HG02943 (cell line): ENCODE results near the gene LDHA.
"Not testable (repeated sequence)": the region's sequence is repeated elsewhere in the genome, so short reads cannot be mapped to it uniquely, and the experiment has no call there.

Experiments used
- ATAC-seq: cut with Tn5 transposase; IDR thresholded peaks from one replicate; pipeline ENCODE4 v1.9.1; 2021; ENCODE audit warnings: mild to moderate bottlenecking, low read depth, moderate library complexity; ENCODE audit not compliant: unreplicated experiment

LDHA gene

DNA sequence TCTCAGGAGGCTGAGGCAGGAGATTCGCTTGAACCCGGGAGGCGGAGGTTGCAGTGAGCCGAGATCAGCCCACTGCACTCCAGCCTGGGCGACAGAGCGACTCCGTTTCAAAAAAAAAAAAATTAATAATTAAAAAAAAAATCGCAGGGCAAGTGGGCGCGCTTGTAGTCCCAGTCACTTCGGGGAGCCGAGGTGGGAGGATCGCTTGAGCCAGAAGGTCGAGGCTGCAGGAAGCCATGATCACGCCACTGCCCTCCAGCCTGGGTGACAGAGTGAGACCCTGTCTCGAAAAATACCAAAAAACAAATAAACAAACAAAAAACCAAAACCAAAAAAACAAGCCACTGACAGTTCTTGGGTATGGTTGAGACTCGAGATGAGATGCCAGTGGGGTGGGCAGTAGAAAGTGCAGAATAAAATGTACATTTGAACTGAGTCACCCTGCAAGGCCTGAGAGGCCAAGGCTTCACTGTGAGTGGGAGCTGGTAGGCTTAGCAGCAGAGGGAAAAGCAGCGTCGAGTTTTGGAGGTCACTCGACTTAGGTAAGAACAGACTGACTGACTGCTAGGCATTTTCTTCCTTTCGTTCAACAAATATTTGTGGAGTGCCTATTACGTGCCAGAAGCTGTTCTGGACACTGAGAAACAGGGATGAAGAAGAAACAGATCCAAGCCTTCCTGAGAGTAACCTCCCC is 635 bp upstream of the LDHA start:
- ATAC-seq, result no peak

- no peak for ATAC-seq
These were observed 768 bp downstream of the LDHA start for GRCh38 chr11:18394928-18395734.

DNA sequence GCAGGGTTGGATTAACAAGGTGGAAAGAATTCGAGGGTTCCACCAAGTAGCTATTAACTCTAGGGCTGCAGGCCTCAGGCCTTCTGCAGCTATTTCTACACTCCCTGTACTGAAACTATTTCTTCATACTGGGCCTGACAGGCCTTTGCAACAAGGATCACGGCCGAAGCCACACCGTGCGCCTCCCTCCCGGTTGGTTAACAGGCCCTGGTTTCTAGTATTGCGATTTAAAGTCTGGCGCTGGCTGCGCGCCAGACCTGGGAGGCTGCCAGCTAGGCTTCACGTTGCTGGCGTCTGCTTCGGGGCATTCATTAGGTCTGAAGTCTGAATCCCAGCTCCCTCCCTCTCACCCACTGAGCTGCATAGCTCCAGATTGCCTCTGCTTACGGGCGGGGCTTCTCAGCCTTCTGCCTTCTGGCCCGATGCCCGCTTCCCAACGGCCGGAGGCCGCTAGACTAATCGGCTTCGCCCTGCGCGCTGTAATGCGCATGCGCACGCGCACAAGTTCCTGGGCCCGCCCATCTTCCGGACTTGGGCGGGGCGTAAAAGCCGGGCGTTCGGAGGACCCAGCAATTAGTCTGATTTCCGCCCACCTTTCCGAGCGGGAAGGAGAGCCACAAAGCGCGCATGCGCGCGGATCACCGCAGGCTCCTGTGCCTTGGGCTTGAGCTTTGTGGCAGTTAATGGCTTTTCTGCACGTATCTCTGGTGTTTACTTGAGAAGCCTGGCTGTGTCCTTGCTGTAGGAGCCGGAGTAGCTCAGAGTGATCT is 1.6 kb downstream of the LDHA start:
- ATAC-seq, result peak; percentile 60

GRCh38 chr11:18397921-18398320 is 3.6 kb downstream of the LDHA start:
- ATAC-seq, result no peak

DNA sequence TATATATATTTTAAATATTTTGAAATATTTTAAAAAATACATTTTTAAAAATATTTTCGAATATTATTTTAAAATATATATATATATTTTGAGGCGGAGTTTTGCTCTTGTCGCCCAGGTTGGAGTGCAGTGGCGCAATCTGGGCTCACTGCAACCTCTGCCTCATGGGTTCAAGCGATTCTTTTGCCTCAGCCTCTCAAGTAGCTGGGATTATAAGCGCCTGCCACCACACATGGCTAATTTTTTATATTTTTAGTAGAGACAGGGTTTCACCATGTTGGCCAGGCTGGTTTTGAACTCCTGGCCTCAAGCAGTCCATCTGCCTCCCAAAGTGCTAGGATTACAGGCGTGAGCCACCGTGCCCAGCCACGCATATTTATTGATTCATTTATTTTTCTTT is 6.7 kb downstream of the LDHA start:
- ATAC-seq, result not testable (repeated sequence)

DNA sequence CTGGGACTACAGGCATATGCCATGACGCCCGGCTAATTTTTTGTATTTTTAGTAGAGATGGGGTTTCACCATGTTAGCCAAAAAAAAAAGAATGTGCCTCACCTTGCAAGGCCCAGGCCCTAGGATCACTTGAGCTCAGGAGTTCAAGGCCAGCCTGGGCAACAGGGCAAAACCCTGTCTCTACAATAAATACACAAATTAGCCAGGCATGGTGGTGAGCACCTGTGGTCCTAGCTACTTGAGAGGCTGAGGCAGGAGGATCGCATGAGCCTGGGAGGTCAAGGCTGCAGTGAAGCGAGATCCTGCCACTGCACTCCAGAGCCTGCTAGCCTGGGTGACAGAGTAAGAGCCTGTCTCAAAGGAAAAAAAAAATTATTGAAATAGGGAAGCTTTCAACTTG is 9.7 kb downstream of the LDHA start:
- ATAC-seq, result no peak

GRCh38 chr11:18407400-18407799 is 13.0 kb downstream of the LDHA start:
- not testable (repeated sequence) for ATAC-seq

DNA sequence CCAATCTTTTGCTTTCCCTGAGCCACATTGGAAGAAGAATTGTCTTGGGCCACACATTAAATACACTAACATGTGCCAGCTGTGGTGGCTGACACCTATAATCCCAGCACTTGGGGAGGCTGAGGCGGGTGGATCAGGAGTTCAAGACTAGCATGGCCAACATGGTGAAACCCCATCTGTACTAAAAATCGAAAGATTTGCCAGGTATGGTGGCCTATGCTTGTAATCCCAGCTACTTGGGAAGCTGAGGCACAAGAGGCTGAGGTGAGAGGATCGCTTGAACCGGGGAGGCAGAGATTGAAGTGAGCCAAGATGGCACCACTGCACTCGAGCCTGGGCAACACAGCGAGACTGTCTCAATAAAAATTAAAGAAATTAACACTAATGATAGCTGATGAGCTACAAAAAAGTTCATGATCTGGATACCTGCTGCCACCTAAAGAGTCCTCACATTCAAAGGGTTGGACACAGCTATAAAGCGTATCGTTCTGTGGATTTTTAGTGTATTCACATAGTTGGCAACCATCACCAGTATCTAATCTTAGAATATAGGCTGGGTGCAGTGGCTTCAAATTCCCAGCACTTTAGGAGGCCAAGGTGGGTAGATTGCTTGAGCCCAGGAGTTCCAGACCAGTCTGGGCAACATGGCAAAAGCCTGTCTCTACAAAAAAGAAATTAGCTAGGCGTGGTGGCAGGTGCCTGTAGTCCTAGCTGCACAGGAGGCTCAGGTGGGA is 14.4 kb downstream of the LDHA start:
- no peak for ATAC-seq

GRCh38 chr11:18416459-18416858 is 22.1 kb downstream of the LDHA start:
- ATAC-seq, result no peak

DNA sequence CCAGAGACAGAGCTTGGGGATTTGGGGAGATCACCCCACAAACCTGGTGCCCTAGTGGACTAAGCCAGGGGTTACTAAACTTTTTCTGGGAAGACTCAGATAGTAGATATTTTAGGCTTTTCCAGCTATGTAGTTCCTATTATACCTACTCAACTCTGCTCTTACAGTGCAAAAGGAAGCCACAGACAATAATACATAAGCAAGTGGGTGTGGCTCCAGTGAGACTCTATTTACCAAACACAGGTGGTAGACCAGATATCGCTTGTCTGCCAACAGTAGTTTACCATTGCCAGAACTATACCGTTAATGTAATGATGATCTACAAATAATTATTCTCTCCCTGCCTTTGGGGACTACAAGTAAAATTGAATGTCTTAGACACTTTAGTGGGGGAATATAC is 24.7 kb downstream of the LDHA start:
- ATAC-seq, result no peak

GRCh38 chr11:18420067-18420466 is 25.7 kb downstream of the LDHA start:
- no peak for ATAC-seq

DNA sequence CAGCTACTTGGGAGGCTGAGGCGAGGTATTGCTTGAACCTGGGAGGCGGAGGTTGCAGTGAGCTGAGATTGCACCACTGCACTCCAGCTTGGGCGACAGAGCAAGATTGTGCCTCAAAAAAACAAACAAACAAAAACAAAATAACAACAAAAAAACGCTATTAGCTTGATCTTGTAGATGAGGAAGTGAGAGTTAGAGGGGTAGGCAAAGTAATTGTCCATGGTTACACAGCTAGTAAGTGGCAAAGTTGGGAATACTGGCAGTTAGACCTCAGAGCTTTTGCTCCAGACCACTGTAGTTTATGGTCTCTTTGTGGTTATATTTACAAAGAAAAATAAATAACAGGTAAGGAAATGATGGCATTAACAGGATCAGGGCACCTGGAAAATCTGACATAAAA is 32.9 kb downstream of the LDHA start:
- ATAC-seq, result no peak

- ATAC-seq, result no peak
These were observed 35.0 kb downstream of the LDHA start for GRCh38 chr11:18429332-18429731.

DNA sequence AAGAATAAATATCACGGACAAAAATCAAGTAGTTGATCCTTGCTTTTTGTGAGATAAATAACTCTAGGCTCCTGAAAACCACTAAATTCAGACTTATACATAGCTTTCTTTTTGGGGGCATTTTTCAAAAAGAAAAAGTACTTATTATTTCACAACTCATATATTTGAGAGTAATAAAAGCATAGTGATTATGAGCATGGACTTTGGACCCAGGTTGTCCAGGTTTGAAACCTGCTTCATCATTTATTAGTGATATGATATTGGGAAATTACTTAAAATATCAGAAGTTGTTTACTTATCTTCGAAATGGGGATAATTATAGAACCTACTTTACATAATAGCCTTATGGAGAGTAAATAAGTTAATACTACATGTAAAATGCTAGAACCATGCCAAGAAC is 44.3 kb downstream of the LDHA start:
- no peak for ATAC-seq

DNA sequence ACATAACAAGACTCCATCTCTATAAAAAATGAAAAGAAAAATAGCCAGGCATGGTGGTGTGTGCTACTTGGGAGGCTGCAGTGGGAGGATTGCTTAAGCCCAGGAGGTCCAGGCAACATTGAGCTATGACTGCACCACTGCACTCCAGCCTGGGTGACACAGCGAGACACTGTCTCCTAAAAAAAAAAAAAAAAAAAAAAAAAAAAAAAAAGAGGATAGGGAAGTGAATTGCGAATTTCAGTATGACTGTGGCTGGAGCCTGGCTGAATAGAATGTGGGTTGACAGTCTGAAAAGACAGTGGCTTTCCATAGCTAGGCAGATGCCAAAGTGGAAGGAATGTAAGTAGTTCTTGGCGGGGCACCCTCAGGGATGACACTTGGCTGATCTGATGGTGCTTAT is 54.9 kb downstream of the LDHA start:
- ATAC-seq, result no peak

- no peak for ATAC-seq
These were observed 58.6 kb downstream of the LDHA start for GRCh38 chr11:18452927-18453326.

GRCh38 chr11:18455686-18456372 is 61.5 kb downstream of the LDHA start, which contains the start of gene LDHAL6A:
LDHAL6A (plus strand) TSS chr11:18455856; CDS start chr11:18456681, 825 bp downstream.
- ATAC-seq, result no peak

- ATAC-seq, result no peak
These were observed 63.1 kb downstream of the LDHA start for GRCh38 chr11:18457450-18457849.
